ENCODE measurements around the gene KDM1B. TPM values are rescaled to one million over a fixed set of nuclear protein-coding genes. Genes with fewer than 3 reads are reported as not detected.

The KDM1B gene
- polyA plus RNA-seq, 1 of the 3 experiments (the other 2 are of a cell fraction), result 9.4 TPM

- Histone ChIP-seq H3K27ac (ENCODE audit: low read depth in 2 of 2, low read length in 1 of 2) (no peak overlapping the region), H3F3A (replicated peaks; ENCODE audit: insufficient read depth) (no peaks in the 10 kb centered on the region), H4K20me1 (ENCODE audit: insufficient read depth) (no peaks in the 10 kb centered on the region), H3K4me1 (ENCODE audit: control insufficient read depth in 1 of 2, insufficient read depth in 2 of 2, low read depth in 1 of 2, low read length in 1 of 2) (no peaks in the 10 kb centered on the region), H2AFZ (ENCODE audit: low read depth) (no peak overlapping the region), H3K27me3 (ENCODE audit: insufficient read depth) (no peaks in the 10 kb centered on the region), H3K4me3 (ENCODE audit: low read depth in 2 of 2, low read length in 1 of 2) (no peak overlapping the region), H3K79me2 (ENCODE audit: insufficient read depth) (no peaks in the 10 kb centered on the region), H3K4me2 (no peak overlapping the region), H3K9ac (no peak overlapping the region), H3K36me3 (replicated peaks in 1 of 2; ENCODE audit: control insufficient read depth in 1 of 2, insufficient read depth in 2 of 2, low read length in 1 of 2) (peaks cover 18 to 25% of the 10 kb centered on the region in 2 experiments), H3K9me2 (no peaks in the 10 kb centered on the region), H3K9me3 (no peaks in the 10 kb centered on the region)
- no peak for DNase-seq
- no peak for TF ChIP-seq ZBTB33 (IDR thresholded peaks at IDR 0.05; ENCODE audit: borderline replicate concordance, low read depth)
- no peak for TF ChIP-seq TEAD4 (IDR thresholded peaks at IDR 0.05; ENCODE audit: borderline replicate concordance, insufficient read depth)
- TF ChIP-seq USF2 (IDR thresholded peaks at IDR 0.05; ENCODE audit: borderline replicate concordance, low read depth, low read length), result no peak
- TF ChIP-seq JUND (IDR thresholded peaks at IDR 0.05), result no peak
- no peak for TF ChIP-seq MXI1 (IDR thresholded peaks at IDR 0.05; ENCODE audit: low read depth, low read length)
- no peak for TF ChIP-seq USF1 (IDR thresholded peaks at IDR 0.05; ENCODE audit: borderline replicate concordance, low read depth)
- no peak for TF ChIP-seq GATA2 (CRISPR knock-in tag; IDR thresholded peaks at IDR 0.05)
- no peak for TF ChIP-seq SIN3A (IDR thresholded peaks at IDR 0.05; ENCODE audit: borderline replicate concordance, low read depth, low read length)
- TF ChIP-seq IRF3 (IDR thresholded peaks at IDR 0.05; ENCODE audit: low read depth, low read length), result no peak
- CTCF ChIA-PET, result interaction anchor here (1.1 kb wide), 1 partner anchor 19 kb away, joined by 3 read pairs; the partner anchor contains the start of genes KDM1B and TPMT
- POLR2A ChIA-PET, result no interaction called here
- WGBS (ENCODE audit: low lambda C conversion rate), result 96% methylated on average over 10 of the region's 10 CpGs
Measured at GRCh38 chr6:18136260-18136659, 19.0 kb upstream of the KDM1B start.

- TF ChIP-seq JUND (IDR thresholded peaks at IDR 0.05) (no peak), REST (IDR thresholded peaks at IDR 0.05; ENCODE audit: low read depth, low read length) (no peak), RAD21 (IDR thresholded peaks at IDR 0.05; ENCODE audit: low read length) (no peak)
- Histone ChIP-seq H3K79me2 (ENCODE audit: insufficient read depth) (no peaks in the 10 kb centered on the region), H3K4me1 (ENCODE audit: control insufficient read depth in 1 of 2, insufficient read depth in 2 of 2, low read depth in 1 of 2, low read length in 1 of 2) (no peaks in the 10 kb centered on the region), H2AFZ (ENCODE audit: low read depth) (no peak overlapping the region), H3K9me3 (no peaks in the 10 kb centered on the region), H3K9ac (no peak overlapping the region), H3K4me2 (no peak overlapping the region), H3K27ac (ENCODE audit: low read depth in 2 of 2, low read length in 1 of 2) (no peak overlapping the region), H4K20me1 (ENCODE audit: insufficient read depth) (no peaks in the 10 kb centered on the region), H3K9me2 (no peaks in the 10 kb centered on the region), H3K27me3 (ENCODE audit: insufficient read depth) (no peaks in the 10 kb centered on the region), H3K36me3 (replicated peaks in 1 of 2; ENCODE audit: control insufficient read depth in 1 of 2, insufficient read depth in 2 of 2, low read length in 1 of 2) (peaks cover 28% of the 10 kb centered on the region in 2 experiments), H3F3A (replicated peaks; ENCODE audit: insufficient read depth) (no peaks in the 10 kb centered on the region), H3K4me3 (ENCODE audit: low read depth in 2 of 2, low read length in 1 of 2) (no peak overlapping the region)
- WGBS (ENCODE audit: low lambda C conversion rate), result 97% methylated on average over 5 of the region's 5 CpGs
- ChIA-PET CTCF (no interaction called here), POLR2A (no interaction called here)
- DNase-seq, result no peak
Measured at GRCh38 chr6:18138906-18139305, 16.3 kb upstream of the KDM1B start.

All from SK-N-SH (cell line).